AG08396 (cell line): ENCODE results near the gene TMEM138.

Source experiments
- DNase-seq: peaks from one replicate; pipeline ENCODE4 v3.0.0; 2012; ENCODE audit warnings: low spot score, mixed read lengths

The TMEM138 gene

GRCh38 chr11:61361741-61362541 is at the start of gene TMEM138, which contains the start of gene CYB561A3:
Gene TMEM138, plus strand, starts transcription at chr11:61362374. Its CDS starts 2,017 bp downstream, at chr11:61364391.
Gene CYB561A3, minus strand, starts transcription at chr11:61361882. Its CDS starts 5,169 bp downstream, at chr11:61356713.
- peak; percentile 92 for DNase-seq

DNA sequence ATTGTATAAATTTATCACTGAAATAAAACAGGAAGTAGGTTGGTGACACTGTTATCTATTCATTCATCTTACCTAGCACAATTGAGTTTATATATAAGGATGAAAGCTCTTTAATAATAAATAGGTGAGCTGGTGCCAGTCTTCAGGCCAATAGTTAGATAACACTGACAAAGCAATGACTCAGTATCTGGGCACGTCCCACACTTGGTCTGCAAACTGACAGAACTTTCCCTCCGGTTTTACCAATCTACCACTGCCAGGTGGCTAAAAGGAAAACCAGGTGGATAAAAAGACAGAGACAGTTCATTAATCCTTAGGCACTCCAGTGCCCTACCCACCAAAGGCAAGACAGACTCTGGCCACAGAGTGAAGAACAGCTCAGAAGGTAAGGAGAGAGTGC is 46.9 kb upstream of the TMEM138 start:
- no peak for DNase-seq

GRCh38 chr11:61325649-61326414 is 36.3 kb upstream of the TMEM138 start:
- DNase-seq: no peak

- peak; percentile 27 for DNase-seq
Observed at GRCh38 chr11:61327669-61328071, 34.5 kb upstream of the TMEM138 start.

DNA sequence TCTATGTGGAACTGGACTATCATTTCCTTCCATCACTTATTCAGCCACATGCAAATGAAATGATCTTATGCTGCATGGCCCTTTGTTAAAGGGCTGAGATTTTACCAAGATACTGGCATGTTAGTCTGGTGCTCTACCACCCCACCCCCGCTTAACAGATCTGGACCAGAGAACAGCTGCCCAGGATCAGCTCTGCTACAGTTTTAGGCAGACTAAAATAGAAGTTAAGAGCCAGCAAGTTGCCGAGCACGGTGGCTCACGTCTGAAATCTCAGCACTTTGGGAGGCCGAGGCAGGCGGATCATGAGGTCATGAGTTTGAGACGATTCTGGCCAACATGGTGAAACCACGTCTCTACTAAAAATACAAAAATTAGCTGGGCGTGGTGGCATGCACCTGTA is 33.8 kb upstream of the TMEM138 start:
- DNase-seq: no peak

DNA sequence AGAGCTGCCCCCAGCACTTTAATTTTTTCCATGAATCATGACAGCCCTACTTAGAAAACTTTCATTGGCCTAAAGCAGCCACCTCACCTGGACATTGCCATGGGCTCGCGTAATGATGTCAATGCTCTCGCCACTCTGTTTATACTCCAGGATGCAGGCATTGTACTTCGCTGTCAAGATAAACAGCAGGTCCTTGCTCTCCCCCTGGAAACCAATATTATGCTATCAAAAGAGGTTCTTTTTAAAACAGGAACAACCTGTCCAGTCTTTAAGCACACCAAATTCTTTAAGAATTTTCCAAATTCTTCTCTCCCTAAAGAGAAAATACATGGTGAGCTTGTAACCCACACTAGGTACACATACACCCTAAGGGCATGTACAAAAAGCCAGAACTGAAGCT is 32.3 kb upstream of the TMEM138 start:
- no peak for DNase-seq

DNA sequence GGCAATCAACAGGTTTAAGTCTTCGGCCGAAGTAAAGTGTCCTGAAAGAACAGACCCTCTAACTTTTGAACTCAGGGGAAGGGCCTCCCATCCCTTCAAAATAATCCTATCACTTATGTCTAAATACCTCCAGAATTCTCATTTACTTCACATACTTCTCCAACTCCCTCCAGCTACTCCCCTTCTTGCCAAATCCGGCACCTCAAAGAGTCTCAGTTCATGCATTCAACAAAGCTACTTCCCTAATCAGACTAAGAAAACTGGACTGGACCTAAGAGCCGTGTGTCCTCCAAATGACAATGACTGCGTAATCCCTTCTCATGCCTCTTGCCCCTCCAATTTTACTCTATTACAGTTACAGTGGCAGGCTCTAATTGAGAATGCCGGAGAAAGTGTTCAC is 30.5 kb upstream of the TMEM138 start:
- DNase-seq: peak; percentile 18

DNA sequence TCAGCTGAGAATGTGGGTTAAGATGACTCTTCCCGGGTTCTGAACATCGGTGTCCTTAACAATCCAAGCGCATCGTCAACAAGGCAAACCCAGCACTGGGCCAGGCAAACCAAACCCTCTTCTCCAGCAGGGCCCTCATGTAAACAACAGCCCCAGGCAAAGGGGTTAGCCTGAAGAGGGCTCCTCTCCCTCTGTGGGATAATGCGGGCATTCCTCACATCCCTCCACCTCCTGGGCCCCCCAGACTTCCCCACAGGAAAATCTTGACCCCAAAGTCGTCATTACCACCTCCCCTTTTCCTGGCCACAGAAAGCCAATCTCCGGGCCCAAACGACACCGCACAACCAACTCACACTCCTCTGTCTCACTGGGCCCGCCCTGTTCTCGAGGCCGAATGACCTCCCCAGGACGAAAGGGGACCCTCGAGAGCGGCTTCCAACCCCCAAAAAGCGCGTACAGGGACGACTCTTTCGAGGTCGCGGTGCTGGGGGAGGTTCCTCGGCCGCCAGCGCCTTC is 29.8 kb upstream of the TMEM138 start:
- peak; percentile 71 for DNase-seq

- peak; percentile 96 for DNase-seq
Observed at GRCh38 chr11:61332797-61333549, 29.2 kb upstream of the TMEM138 start, which contains the start of the genes DDB1 and TKFC. Gene DDB1, minus strand, starts transcription at chr11:61333105. Its CDS starts 137 bp downstream, at chr11:61332968. Gene TKFC, plus strand, starts transcription at chr11:61333228. Its CDS starts 1,501 bp downstream, at chr11:61334729.

- DNase-seq: no peak
Observed at GRCh38 chr11:61333550-61334433, 28.4 kb upstream of the TMEM138 start.

GRCh38 chr11:61334434-61335354 is 27.5 kb upstream of the TMEM138 start:
- peak; percentile 39 for DNase-seq

GRCh38 chr11:61335355-61335710 is 26.8 kb upstream of the TMEM138 start:
- DNase-seq: no peak

DNA sequence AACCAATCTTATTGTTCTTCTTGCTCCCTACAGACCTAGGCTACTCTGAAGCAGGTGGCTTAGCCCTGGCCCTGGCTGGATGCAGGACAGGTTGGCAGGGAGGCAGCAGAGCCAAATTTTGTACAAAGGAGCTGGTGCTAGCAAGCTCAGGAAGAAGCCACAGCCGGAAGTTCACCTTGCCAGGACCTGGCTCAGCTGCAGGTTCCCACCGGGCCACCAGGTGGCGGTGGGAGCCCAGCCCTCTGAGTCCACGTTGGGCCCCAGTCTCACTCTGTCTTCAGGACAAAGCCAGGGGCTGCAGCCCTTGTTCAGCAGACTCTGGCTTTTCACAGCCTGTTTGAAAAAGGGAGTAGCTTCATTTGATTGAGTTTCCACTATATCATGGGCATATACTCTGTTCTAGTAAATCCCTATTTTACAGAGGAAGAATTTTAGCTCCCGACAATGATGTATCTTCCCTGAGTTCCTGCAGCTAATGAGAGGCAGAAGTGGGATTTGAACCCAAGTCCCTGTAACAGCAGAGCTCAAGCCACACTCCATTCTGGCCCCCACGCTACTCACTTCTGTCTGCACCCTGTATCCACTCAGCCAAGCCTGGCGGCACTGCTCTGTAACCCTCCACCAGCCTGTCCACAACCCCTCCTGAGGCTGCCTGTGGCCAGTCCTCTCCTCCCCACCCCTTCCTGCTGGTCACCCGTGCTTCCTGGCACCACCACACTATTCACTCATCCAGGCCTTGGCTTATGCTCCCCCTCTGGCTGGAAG is 25.8 kb upstream of the TMEM138 start:
- DNase-seq: peak; percentile 87

DNA sequence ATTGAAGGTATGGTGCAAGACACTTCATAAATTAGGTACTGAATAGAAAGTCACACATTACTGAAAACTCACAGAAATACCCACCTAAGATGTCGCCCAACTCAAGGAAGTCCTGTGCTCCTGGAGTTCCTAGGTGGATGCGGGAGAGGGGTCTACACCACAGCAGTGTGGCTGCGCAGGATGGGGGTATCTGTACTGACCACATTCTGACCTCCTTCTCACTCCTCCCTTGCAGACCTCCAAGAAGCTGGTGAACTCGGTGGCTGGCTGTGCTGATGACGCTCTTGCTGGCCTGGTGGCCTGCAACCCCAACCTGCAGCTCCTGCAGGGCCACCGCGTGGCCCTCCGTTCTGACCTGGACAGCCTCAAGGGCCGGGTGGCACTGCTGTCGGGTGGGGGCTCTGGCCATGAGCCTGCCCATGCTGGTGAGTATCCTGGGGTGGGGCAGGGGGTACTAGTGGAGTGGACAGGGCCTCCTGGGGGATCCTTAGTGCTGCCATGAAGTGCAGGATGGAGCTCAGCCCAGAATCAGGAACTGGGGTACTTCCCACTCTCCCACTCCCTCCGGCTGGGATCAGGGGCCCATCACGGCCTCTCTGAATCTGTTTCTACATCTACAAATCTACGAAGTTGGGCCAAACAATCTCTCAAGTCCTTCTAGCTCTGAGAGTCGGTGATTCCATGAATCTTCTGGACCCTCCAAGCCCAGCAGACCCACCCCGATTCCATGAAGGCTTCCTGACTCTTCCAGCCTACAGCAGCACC is 24.3 kb upstream of the TMEM138 start:
- DNase-seq: no peak

DNA sequence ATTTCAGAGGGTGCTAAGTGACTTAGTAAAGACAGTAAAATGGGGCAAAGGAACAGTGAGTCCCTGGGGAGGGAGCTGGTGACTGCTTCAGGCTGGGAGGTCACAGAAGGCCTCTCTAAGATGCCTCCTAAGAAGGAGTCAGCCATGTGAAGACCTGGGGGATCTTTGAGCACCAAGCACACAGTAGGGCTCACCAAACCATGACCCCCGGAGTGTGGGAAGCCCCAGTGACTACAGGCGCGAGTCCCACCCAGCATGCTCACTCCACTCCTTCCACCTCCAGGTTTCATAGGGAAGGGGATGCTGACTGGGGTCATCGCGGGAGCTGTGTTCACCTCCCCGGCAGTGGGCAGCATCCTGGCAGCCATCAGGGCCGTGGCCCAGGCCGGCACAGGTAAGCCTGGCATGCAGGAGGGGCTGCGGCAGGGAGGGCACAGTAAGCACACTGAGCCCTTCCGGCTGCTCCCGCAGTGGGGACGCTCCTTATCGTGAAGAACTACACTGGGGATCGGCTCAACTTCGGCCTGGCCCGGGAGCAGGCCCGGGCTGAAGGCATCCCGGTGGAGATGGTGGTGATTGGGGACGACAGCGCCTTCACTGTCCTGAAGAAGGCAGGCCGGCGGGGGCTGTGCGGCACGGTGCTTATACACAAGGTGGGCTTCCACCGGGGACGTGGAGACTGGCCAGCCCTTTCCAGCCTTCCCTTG is 23.2 kb upstream of the TMEM138 start:
- no peak for DNase-seq

GRCh38 chr11:61339490-61339878 is 22.7 kb upstream of the TMEM138 start:
- no peak for DNase-seq

DNA sequence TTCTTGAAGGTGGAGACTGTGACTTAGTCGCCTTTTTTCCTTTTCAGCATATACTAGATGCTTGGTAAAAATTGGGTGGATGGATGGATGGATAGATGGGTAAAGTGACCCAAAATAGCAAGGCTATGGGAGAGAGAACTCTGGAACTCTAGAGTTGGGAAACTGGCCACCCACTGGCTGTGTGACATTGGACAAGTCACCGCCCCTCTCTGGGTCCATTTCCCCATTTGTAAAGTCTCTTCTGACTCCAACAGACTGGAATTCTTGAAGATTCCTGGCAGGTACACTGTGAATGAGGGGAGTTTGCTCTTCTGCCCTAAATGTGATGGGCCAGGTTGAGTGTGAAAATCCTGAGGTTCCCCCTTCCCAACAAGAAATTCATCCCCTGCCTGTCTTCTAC is 21.2 kb upstream of the TMEM138 start:
- DNase-seq: no peak

DNA sequence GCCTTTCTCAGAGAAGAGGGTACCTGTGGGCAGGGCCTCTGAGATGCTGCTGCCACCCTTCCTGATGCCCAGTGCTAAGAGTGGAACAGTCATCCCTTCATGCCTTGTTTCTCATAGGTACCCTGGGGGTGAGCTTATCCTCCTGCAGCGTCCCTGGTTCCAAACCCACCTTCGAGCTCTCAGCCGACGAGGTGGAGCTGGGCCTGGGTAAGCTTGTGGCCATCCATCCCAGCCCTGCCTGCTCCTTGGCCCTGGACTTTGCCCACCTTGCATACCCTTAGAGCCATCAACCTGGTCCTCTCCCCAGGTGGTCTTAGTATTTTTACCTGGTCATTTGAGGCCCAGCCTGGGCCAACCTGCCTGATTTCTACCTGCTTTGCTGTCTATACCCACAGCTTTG is 20.5 kb upstream of the TMEM138 start:
- no peak for DNase-seq
